NOMO-1 treated with DMSO at 0.1 percent for 48 hours (cell line): ENCODE measurements around the gene AREG.

Source experiments
- DNase-seq: peaks from one replicate; lab custom pipeline; 2025; ENCODE audit not compliant: unreplicated experiment; lab: John Stamatoyannopoulos, UW

The AREG gene

GRCh38 chr4:74504212-74504611, 59.3 kb downstream of the AREG start:
- DNase-seq: no peak
